IMR-90 (cell line): ENCODE results near the gene KAZN.
A peak's percentile ranks its signal among the peaks of the same experiment; 100 is the strongest.

Source experiments
- BHLHE40 ChIP-seq: fragments of 150-350 bp; IDR thresholded peaks from 2 replicates; pipeline ENCODE4 v1.6.1; 2016; ENCODE audit warnings: mild to moderate bottlenecking, low read depth, low read length
- CEBPB ChIP-seq: IDR thresholded peaks from 2 replicates; pipeline ENCODE4 v1.6.1; 2012; ENCODE audit warnings: low read depth, low read length, improper control_type of control experiment
- CTCF ChIP-seq: conservative IDR thresholded peaks from 2 replicates; pipeline ENCODE4 v1.5.1; 2012; ENCODE audit warnings: mild to moderate bottlenecking, low read depth, low read length, improper control_type of control experiment
- ELK1 ChIP-seq: fragments of 150-350 bp; IDR thresholded peaks from 2 replicates; pipeline ENCODE4 v1.6.1; 2016; ENCODE audit warnings: low read depth, mild to moderate bottlenecking, low read length, moderate library complexity, borderline replicate concordance
- FOS ChIP-seq: fragments of 150-350 bp; IDR thresholded peaks from 2 replicates; pipeline ENCODE4 v1.6.1; 2016; ENCODE audit warnings: low read depth, low read length
- MAFK ChIP-seq: IDR thresholded peaks from 2 replicates; pipeline ENCODE4 v1.6.1; 2012; ENCODE audit warnings: low read depth, low read length, improper control_type of control experiment
- MAZ ChIP-seq: IDR thresholded peaks from 2 replicates; pipeline ENCODE4 v1.6.1; 2012; ENCODE audit warnings: low read depth, mild to moderate bottlenecking, low read length, improper control_type of control experiment, moderate library complexity, borderline replicate concordance
- MXI1 ChIP-seq: IDR thresholded peaks from 2 replicates; pipeline ENCODE4 v1.6.1; 2012; ENCODE audit warnings: low read depth, mild to moderate bottlenecking, low read length, moderate library complexity, borderline replicate concordance
- POLR2A ChIP-seq: IDR thresholded peaks from 2 replicates; pipeline ENCODE4 v1.6.1; 2012; ENCODE audit warnings: mild to moderate bottlenecking, low read depth, low read length
- RAD21 ChIP-seq: IDR thresholded peaks from 2 replicates; pipeline ENCODE4 v1.6.1; 2012; ENCODE audit warnings: low read length, improper control_type of control experiment
- RCOR1 ChIP-seq: IDR thresholded peaks from 2 replicates; pipeline ENCODE4 v1.6.1; 2012; ENCODE audit warnings: mild to moderate bottlenecking, low read length, improper control_type of control experiment; ENCODE audit not compliant: insufficient replicate concordance
- RFX5 ChIP-seq: IDR thresholded peaks from 2 replicates; pipeline ENCODE4 v1.8.0; 2012; ENCODE audit warnings: low read depth, mild to moderate bottlenecking, low read length, moderate library complexity
- SMC3 ChIP-seq: fragments of 150-350 bp; IDR thresholded peaks from 2 replicates; pipeline ENCODE4 v1.6.1; 2016; ENCODE audit warnings: low read depth, mild to moderate bottlenecking, antibody characterized with exemption, low read length, moderate library complexity
- USF2 ChIP-seq: fragments of 150-350 bp; IDR thresholded peaks from 2 replicates; pipeline ENCODE4 v1.6.1; 2017; ENCODE audit warnings: mild to moderate bottlenecking, antibody characterized with exemption, low read length, low read depth

- no peak for TF ChIP-seq RCOR1
- TF ChIP-seq CTCF = 0 out of 2 replicates have a peak, but pooled peaks have one; percentile 10
- no peak for TF ChIP-seq ELK1
- TF ChIP-seq BHLHE40 = no peak
- TF ChIP-seq POLR2A = no peak
- no peak for TF ChIP-seq RAD21
- no peak for TF ChIP-seq USF2
- no peak for TF ChIP-seq MXI1
- no peak for TF ChIP-seq SMC3
- no peak for TF ChIP-seq MAFK
- no peak for TF ChIP-seq CEBPB
- TF ChIP-seq RFX5 = no peak
- TF ChIP-seq MAZ = no peak
- no peak for TF ChIP-seq FOS
Observed at GRCh38 chr1:14782741-14783591, 184.5 kb downstream of the KAZN start.
